GM12864 (cell line): ENCODE measurements around the gene HNRNPF.
"Not testable (repeated sequence)": the region's sequence is repeated elsewhere in the genome, so short reads cannot be mapped to it uniquely, and the experiment has no call there.

Experiments used
- DNase-seq: peaks from one replicate; pipeline ENCODE4 v3.0.0-alpha.2; 2011; ENCODE audit warnings: low read depth
- H3K4me3 ChIP-seq: 2 replicates; pipeline ENCODE4 v1.5.1; 2011; ENCODE audit warnings: mild to moderate bottlenecking, low read depth, low read length, control low read depth
- TF ChIP-seq, protein P1 (sequence below): IDR thresholded peaks from 2 replicates; pipeline ENCODE4 v1.5.1; 2011; ENCODE audit warnings: low read depth, mild to moderate bottlenecking, moderate library complexity, low read length, control low read depth, inconsistent platforms; ENCODE audit errors: missing control alignments

HNRNPF gene

DNA sequence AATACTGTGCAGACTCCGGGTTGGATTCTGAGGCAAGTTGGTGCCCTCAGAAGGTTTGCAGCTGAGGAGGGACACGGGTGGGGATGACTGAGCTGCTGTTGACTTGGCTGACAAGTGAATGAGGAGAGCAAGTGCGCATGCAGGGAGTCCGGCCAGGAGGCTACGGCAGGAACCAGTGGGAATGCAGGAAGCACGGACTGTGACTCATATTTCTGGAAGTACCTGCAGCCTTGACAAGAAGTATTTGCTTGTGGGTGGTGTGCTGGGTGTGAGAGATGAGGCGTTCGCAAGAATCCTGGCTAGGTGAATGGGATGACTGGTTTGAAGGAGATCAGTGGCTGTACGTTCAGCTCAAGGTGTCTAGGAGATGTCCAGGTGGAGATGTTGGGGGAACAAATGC, 68.4 kb downstream of the HNRNPF start:
- TF ChIP-seq, protein P1, sequence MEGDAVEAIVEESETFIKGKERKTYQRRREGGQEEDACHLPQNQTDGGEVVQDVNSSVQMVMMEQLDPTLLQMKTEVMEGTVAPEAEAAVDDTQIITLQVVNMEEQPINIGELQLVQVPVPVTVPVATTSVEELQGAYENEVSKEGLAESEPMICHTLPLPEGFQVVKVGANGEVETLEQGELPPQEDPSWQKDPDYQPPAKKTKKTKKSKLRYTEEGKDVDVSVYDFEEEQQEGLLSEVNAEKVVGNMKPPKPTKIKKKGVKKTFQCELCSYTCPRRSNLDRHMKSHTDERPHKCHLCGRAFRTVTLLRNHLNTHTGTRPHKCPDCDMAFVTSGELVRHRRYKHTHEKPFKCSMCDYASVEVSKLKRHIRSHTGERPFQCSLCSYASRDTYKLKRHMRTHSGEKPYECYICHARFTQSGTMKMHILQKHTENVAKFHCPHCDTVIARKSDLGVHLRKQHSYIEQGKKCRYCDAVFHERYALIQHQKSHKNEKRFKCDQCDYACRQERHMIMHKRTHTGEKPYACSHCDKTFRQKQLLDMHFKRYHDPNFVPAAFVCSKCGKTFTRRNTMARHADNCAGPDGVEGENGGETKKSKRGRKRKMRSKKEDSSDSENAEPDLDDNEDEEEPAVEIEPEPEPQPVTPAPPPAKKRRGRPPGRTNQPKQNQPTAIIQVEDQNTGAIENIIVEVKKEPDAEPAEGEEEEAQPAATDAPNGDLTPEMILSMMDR = no peak
- no peak overlapping the region for H3K4me3 ChIP-seq
- no peak for DNase-seq

DNA sequence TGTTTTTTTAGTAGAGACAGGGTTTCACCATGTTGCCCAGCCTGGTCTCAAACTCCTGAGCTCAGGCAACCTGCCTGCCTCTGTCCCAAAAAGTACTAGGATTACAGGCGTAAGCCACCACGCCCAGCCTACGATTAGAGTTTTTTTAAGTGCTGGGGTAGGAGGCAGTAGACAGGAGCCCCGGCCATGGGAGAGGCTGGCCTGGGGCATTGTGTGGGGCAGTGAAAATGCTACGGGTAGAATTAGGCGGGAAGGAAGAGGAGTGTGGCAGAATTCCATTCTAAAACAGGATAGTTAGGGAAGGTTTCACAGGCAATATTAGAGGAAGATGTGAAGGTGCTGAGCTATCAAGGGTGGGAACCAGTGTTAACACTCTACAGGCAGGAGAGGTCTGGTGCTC, 68.9 kb downstream of the HNRNPF start:
- no peak for DNase-seq
- TF ChIP-seq, protein P1 = no peak
- H3K4me3 ChIP-seq = no peak overlapping the region

DNA sequence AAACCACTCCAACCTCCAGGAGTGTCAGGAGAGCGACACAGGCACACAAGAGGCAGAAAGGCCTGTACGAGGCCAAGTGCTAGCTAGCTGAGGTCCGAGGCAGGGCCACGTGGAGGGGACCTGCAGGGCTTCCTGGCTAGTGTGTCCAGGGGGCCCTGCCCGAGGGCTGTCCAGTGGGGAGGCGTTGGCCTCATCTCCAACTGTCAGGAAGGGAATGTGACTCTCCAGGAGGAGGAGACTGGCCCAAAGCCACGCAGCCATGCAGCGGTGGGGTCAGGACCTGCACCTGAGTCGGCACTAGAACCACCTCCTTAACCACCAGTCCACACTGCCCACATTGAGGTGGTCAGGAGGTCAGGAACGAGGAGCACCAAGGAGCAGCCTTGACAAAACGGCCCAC, 69.8 kb downstream of the HNRNPF start:
- DNase-seq = no peak
- no peak overlapping the region for H3K4me3 ChIP-seq
- TF ChIP-seq, protein P1 = no peak

DNA sequence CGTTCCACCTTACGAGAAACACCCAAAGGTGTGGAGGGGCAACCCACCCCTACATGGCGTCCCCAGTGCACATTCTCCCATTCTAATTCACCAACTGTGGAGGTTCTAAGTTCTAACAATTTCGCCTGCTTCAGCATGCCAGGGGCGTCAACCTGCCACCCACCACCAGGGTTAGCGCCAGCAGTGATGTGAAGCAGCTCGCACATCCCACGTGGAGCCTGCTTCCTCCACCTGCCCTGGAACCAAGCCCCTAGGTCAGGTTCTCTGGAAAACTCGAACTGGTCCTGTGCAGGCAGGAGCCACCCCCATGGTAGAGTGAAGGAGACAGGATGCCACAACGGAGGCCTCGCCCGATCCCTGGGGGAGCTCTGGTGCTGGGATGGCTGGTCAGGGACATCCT, 70.9 kb downstream of the HNRNPF start:
- TF ChIP-seq, protein P1 = no peak
- H3K4me3 ChIP-seq = no peak overlapping the region
- DNase-seq = no peak

DNA sequence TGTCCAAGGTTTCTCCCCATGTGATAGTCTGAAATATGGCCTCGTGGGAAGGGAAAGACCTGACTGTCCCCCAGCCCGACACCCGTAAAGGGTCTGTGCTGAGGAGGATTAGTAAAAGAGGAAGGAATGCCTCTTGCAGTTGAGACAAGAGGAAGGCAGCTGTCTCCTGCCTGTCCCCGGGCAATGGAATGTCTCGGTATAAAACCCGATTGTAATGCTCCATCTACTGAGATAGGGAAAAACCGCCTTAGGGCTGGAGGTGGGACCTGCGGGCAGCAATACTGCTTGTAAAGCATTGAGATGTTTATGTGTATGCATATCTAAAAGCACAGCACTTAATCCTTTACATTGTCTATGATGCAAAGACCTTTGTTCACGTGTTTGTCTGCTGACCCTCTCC, 71.5 kb downstream of the HNRNPF start:
- H3K4me3 ChIP-seq, DNase-seq: not testable (repeated sequence)

DNA sequence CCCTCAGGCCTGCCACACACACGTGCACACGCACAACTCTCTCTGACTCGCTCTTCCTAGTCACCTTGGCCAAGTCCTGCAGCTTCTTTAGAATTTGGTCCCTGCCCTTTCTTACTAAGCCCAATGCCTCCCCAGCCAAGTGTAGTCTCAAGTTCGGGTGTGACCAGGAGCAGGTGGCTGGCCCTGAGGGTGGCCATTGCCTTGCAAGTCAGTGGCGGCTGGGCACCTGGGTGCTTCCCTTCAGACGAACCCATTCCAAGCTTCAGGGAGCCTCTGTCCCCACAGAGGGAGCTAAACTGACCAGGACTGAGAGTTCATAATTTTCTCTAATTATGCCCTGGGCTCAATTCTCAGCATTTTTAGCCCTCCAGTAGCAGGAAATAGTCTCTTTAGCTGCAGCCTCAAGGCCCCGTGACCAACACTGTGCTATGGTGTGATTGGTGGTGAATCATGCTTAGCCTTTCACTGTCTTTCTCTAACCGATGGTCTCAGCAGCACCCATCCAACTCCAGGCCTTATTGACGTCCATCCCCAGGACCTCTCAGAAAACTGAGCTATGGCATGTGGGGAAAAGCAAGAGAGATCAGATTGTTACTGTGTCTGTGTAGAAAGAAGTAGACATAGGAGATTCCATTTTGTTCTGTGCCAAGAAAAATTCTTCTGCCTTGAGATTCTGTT, 72.2 kb downstream of the HNRNPF start:
- no peak overlapping the region for H3K4me3 ChIP-seq
- TF ChIP-seq, protein P1 = no peak
- no peak for DNase-seq

DNA sequence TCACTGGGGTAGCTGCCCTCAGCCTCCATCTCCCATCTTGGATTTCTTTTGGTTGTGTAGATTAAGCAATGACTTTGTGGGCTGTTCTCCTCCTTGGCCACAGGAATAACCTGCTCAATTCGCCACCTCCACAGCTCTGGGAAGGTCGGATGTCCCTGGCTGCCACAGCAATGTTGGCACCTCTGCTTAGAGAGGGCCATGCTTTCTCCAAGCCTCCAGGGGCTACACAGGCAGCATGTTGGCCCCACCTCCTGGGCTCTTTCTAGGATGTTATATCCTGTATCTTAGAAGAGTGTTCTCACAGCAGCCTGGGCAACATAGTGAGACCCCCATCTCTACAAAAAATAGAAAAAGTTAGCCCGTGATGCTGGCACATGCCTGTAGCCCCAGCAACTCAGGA, 72.9 kb downstream of the HNRNPF start:
- no peak for DNase-seq
- no peak overlapping the region for H3K4me3 ChIP-seq
- TF ChIP-seq, protein P1 = no peak
